GM19240 (cell line): ENCODE results near the gene TTC39A.
A peak's percentile ranks its signal among the peaks of the same experiment; 100 is the strongest.

Experiments used
- DNase-seq: peaks from one replicate; pipeline ENCODE4 v3.0.0; 2011; ENCODE audit warnings: low spot score; ENCODE audit not compliant: insufficient read length

TTC39A gene

DNA sequence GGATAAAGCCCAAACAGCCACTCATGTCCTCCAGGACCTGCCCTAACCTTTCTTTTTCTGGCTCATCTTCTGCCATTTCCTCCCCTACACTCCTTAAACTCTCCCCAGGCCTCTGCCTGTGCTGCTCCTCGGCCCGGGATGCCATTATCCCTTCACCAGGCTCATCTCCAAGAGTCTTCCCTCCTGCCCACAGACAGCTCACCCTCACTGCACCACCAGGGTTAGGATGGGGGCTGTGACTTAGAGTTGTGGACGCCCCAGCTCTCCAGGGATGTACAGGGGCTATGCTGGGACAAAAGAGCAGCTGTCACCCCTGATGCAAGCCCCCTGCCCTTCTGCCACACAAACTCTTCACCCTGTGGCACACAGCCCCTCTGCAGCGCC lies 32.0 kb downstream of the TTC39A start:
- DNase-seq = no peak

DNA sequence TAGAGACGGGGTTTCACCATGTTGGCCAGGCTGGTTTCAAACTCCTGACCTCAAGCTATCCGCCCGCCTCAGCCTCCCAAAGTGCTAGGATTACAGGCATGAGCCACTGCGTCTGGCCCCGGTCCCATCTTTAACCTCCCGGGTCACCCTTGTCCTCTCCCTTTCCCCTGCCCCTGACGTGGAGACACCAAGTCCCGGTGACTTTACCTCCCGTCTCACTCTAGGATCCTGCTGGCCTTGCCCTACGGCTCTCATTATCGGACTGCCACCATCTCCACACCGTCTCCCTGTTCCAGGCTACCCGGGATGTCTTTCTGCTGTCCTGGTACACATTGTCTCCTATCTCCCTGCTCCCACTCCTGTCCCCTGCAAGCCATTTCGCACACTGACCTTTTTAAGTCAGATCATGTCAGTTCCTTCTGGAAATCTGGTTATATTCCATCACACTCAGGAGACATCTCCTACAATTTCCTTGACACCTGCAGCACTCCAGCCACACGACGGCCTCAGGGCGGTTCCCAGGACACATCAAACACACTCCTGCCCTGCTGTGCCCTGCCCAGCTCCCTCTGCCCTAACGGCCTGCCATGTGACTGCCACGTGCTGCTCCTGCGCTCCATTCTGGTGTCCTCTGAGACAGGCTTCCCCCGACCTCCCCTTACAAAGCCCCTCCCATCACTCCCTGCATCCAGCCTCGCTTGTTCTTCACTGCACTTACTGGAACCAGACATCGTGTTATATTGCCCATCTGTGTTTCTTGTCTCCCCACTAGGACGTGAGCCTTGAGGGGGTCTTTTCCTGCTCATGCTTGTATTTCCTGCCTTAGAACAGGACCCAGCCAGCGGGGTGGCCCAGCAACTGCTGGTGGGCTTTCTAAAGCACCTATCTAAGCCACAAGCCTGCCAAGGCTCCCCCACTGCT lies 32.7 kb downstream of the TTC39A start:
- no peak for DNase-seq

DNA sequence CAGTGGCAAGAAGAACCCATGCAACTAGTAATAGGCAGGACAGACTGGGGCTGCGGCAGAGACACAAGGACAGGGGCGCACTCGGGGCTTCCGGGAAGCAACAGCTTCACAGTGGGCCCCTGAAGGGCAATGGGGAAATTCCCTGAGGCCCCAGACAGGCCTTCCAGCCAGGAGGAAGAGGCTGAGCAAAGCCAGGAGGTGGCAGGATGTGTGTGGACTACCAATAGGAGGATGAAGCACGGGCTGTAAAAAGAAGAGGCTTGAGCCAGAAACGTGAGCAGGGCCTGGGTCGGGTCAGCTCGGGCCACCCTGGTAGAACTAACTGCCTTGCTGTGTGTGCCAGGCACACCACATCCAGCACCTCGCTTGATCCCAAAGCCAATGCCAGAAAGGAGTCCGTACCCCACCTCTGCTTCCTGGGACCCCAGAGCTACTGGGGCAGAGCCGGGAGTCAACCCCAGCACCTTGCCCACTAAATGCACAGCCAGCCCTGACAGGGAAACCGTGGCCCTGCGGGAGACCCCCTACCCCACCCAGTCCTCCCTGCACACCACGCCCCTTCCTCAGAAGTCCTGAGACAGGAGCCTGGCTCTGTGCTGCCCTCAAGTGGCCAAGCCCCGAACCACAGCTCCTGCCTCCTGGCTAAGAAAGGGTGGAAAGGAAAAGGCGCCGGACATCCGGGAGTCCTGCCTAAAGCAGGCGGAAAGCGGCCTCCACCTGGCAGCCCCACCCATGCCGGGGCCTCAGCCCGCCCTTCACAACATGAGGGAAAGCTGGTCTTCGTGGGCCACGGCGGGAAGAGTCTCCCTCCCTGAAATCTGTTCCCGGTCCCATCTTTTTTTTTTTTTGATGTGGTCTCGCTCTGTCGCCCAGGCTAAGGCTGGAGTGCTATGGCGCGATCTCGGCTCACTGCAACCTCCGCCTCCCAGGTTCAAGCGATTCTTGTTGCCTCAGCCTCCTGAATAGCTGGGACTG lies 33.7 kb downstream of the TTC39A start:
- peak; percentile 69 for DNase-seq

DNA sequence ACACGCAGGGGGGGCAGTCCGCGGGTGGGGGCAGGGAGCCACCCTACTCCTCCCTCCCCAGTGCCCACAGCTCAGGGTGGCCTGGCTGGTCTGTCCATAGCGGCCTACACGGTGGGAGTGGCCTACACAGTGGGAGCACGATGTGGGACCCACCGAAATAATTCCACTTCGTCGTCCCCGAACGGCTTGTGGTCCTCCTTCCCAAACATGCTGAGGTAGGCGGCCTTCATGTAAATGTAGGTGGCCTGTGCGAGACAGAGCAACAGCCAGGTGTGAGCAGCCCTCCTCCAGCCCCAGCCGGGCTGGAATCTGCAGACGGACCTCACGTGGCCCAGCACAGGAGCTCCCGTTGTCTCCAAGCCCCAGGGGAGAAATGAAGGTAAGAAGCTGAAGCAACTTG lies 34.4 kb downstream of the TTC39A start:
- no peak for DNase-seq

DNA sequence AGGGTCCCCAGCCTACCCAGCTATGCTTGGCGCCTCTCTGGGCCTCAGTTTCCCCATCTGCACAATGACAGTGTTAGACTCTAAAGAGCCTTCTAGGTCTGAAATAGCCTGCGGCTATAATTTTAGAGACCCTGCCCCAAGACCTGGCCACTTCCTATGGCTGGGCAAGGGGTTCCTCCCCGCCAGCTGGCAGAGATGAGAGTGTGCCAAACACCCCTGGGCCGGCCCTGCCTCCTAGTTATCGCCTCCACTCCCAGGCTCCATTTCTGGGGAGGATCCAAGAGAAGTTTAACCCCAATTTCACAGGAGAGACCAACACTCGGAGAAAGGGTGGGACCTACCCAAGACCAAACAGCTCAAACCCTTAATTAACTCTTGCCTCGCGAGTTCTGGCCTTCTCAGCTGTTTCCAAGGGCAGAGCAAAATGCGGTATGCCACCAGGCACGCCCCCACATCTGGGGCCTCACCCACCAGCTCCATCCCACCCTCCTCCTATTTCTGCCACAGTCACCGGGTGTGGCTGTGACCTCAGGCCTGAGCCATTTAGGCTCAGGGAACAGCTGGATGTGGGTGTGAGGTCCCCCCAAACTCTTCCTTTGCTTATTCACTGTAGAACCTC lies 35.7 kb downstream of the TTC39A start:
- DNase-seq = no peak

DNA sequence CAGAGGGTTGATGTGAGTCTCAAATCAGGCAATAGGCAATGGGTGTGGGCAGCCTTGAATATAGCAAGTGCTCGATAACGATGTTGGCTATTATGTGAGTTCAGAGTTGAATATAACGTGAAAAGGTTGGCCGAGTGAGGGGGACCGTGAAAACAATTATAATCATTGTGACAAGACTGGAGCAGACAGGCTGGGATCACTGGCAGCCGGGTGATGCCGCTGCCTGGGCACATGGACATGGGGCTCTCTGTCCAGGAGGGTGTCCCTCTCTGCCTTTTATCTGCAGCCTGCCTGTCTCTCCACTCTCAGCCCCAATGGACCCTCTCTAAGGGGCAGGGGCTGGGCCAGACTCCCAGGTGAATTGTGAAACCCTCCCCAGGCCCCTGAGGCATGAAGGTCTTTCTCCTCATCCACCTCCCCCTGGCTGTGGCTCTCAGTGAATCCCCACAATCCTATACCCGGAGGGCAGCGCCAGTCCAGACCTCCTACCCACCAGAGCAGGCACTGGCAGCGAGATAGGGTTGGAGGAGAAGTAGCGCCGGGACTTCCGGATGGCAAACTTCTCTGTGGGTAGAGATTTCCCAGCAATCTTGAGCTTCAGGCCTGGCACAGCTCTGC lies 36.4 kb downstream of the TTC39A start:
- DNase-seq = no peak

DNA sequence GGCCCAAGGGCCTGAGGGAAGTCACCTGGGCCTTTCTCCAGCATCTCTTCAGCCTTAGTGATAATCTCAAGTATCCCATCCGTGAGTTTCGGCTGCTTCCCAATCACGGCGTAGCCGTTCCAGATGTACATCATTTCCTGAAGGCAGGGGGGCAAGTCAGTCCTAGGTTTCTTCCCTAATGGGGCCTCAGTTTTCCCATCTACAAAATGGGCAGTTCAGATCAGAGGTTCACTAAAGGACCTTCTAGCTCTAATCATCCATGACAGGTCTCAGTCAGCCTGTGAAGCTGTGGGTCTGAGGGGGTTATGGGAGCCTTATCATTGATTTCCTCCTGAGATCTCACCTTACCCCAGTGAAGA lies 39.9 kb downstream of the TTC39A start:
- no peak for DNase-seq

DNA sequence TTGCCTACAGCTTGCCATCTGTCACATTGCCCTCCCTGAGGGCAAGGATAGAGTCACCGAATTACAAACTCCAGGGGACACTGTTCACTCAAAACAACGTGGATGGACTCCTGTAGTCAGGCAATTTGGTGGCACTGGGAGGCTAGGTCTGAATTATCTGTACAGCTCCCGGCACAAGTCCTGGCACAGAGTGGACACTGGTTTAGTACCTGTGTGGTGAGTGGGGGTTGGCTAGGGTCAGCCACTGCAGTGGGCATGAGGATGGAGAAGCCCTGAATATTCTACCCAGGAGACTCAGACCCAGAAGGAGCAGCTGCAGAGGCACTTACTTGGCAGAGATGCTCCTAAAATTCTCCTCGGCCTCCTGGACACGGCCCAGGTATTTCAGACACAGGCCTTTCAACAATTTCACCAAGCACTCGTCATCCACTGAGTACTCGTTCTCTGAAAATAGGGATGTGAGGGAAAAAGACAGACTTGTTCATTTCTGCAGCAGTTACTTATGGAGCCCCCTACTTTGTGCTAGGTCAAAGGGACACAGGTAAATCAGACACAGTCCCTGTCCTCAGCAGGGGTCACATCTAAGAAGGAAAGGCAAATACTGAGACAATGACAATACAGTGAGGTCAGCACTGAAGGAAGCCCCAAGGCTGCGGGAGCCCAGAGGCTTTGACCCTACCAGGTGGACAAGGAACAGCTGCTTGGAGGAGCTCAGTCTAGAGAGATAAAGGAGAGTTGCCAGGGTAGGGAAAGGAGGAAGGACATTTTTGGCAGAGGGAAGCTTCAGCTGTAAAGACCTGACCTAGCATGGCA lies 40.5 kb downstream of the TTC39A start:
- DNase-seq = no peak

DNA sequence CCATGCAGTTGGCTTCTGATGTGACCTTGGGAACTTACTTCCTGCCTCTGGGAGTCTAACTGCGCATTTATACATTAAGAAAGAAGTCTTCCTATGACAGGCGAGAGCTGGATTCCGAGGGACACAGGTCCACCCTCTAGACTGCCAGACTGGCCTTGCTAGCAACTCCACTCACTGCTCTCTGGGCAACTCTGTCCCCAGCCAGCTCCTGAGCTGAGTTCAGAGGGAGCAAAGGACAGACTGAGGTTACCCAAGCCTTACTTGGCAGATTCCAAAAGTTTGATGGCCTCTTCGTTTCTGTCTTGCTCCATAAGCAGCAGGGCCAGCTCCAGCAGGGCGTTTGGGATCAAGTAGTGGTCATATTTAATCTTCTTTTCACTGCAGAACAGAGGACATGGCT lies 41.8 kb downstream of the TTC39A start:
- no peak for DNase-seq

DNA sequence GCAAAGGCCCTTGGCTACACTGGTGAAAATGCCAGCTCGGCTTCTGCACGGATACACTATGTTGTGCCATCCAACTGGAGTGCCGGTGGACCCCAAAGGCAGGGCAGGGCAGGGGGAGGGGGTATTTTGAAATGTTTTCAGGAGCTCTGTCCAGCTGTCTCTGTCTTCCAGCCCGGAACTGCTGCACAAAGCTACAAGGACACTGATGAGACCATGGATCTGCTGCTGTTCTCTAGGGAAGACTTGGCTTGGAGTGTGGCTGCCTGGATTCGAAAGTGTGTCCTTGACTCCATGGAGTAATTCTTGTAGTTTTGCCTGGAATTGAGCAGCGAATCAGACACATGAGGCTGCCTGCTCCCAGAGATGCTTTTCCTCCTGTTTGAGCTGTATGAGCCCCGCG lies 42.4 kb downstream of the TTC39A start:
- DNase-seq = no peak

DNA sequence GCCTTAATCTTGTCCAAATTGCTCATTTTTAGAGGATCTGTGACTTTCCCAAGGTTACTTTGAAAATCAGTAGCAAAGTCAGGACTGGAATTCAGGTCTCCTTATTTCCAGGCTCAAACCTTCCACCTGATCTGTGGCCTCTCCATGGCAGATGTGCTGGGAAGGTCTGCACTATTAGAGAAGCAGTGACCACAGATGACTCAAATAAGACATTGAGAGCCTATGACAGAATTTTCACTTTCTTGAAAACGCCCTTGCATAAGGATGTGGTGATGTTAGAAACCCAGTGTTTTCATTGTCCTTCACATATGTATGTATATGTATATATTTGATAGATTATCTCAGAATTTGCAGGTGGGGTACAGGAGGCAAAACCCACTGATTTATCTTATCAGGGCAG lies 45.3 kb downstream of the TTC39A start:
- DNase-seq = peak; percentile 62

DNA sequence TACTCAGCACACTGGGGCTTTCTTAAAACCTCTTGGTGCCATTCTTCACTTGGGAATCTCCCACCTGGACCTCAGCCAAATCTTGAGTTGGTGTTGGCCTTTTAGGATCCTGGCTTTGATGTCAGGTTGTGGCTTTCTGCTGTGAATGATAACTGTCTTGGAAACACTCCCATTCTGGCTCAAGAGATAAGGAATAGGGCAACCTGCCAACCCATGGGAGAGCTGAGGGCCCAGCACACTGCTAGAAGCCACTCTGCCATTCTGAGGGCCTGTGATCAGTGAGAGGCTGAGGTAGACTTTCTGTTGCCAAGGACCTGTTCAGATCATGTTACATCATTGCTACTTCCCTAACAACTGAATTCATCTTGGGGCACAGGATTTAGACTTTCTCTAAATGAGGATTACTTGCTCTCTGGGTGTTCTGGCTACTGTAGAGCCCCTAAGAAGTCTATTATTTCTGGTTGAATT lies 45.8 kb downstream of the TTC39A start:
- no peak for DNase-seq

DNA sequence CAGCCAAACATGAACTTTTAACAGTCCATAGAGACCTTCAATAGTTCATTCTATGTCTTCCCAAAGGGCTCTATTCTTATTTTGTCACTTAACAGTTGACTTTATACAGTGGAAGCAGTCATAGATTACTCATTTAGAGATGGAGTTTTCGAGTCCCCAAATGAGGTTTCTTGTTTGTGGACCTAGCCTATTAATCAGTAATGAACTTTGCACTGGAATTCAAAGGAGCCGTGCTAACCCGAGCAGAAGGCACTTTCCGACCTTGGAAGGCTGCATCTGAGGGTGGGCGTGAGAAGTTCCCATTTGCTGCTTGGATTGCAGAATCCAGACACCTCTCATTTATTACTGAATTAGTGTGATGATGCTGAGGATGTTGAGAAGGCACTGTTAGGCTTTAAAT lies 46.4 kb downstream of the TTC39A start:
- no peak for DNase-seq

DNA sequence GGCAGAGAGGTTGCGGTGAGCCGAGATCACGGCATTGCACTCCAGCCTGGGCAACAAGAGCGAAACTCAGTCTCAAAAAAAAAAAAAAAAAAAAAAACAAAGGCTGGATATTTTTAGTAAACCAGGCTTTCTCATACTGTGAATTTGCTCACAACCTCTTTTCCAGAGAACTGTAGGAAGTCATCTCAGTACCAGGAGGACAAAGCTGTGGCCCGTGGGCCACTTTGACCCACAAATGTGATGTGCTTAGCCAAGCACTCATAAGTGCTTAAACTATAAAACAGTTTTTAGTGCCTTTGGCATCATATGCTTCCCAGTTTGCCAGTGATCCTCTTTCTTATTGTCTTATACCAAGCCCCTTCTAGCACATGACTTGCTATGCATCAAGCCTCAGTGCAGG lies 47.8 kb downstream of the TTC39A start:
- no peak for DNase-seq

DNA sequence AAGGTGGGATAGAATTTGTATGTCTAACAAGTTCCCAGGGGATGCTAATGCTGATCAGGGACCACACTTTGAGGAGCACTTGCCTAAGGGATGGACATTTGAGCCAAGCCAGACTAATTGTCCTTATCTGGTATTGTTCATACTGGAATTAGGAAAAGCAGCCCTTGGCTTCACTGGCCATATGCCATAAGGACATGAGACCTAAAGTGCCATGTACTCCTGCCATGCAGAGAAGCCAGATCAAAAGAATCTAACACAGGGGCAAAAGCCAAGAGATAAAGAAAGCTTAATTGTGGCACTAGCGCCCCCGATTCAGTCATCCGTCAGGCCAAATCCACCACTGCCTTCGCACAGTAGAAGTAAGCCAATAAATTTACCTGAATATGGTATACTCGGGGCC lies 48.6 kb downstream of the TTC39A start:
- DNase-seq = no peak

DNA sequence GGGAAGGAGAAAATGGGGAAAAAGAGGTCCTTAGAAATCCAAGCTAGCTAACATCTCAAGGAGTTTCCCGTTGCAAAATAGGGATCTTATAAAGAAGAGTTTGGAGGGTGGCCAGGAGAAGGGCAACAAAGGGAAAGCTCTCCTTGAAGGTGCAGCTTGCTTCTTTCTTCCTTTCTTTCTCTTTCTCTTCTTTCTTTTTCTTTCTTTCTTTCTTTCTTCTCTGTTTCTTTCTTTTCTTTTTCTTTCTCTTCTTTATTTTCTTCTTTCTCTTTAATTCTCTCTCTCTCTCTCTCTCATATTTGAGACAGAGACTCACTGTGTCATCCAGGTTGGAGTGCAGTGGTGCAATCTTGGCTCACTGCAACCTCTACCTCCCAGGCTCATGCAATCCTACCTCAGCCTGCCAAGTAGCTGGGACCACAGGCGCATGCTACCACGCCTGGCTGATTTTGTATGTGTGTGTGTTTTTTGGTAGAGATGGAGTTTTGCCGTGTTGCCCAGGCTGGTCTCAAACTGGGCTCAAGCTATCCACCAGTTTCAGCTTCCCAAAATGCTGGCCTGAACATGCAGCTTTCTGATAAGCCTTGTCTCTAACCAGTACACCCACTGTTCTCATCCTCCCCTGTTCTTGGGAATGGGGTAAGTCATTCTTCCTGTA lies 49.9 kb downstream of the TTC39A start:
- no peak for DNase-seq

DNA sequence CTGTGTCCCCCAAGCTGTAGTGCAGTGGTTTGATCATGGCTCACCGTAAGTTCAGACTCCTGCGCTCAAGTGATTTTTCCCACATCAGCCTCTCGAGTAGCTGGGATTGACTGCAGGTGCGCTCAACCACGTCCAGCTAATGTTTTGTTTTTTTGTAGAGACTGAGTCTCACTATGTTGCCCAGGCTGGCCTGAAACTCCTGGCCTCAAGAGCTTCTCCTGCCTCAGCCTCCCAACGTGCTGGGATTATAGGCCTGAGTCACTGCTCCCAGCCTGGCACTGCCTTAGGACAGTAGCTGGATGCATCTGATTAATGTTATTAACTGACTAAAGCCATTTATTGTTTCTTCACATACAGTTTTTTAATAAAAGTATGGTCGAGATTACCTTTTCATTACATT lies 54.1 kb downstream of the TTC39A start:
- no peak for DNase-seq

DNA sequence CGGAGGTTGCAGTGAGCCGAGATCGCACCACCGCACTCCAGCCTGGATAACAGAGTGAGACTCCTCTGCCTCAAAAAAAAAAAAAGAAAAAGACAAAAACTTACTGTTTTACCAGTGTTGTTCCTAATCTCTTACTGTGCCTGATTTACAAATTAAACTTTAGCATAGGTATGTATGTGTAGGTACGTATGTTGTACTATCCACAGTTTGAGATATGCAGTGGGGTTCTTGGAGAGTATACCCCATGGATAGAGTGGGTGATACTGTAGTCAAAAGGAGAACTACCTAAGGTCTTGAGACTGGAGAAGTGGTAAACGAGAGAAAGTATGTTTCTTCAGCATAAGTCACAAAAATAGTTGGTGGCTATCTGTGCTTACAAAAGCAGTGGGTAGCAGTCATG lies 55.7 kb downstream of the TTC39A start:
- DNase-seq = no peak

DNA sequence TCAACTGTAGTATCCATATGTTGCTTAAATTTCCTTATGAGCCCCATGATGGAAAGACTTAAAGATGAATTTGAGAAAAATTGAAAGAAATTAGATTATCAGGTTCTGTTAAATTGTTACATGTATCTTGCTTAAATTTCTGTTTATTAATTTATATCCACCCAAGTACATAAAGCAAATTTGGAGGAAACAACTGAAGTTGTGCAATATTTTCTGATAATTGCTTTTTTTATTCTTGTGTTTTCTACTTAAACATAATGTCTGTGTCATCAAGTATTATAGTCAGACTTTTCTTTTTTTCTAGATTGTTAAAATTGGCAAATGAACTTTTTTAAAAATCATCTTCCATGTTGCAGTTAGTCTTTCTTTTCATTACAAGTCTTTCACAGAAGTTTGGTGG lies 57.4 kb downstream of the TTC39A start:
- no peak for DNase-seq

DNA sequence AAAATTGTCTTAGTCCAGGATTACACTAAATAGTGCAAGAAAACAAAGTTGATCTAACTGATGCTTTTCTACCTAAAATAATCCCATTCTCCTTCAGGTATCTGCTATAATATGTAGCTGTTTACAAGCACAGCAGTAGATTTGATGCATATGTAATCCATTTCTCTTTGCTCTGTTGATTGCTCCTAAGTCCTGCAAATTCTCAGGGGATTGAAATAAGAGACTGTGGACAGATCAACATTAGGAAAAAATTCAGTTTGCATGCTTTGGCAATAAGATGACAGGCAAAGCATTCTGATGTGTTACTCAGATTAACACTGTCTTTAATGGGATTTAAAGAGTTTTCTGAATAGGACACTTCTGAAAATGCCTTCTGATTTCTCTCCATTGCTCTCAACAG lies 59.6 kb downstream of the TTC39A start:
- no peak for DNase-seq
